SK-N-SH treated with all-trans-retinoic acid at 6 μM for 48 hours (cell line): ENCODE measurements around the gene NPBWR2.

ENCODE experiments used
- ATAC-seq: fragments of 200-7000 bp; cut with Tn5 transposase; 3 replicates; pipeline ENCODE4 v1.9.1; 2020; ENCODE audit warnings: mild to moderate bottlenecking, moderate library complexity
- ARNTL ChIP-seq: fragments of 450-650 bp; formaldehyde crosslinking; IDR thresholded peaks from 2 replicates; pipeline ENCODE4 v1.5.0; 2020; ENCODE audit warnings: low read depth, mild to moderate bottlenecking, moderate library complexity, borderline replicate concordance
- BACH2 ChIP-seq: fragments of 250-450 bp; sonication (Bioruptor Pico); IDR thresholded peaks from 2 replicates; pipeline ENCODE4 v1.9.0; 2021; ENCODE audit warnings: mild to moderate bottlenecking, borderline replicate concordance
- CSDC2 ChIP-seq: fragments of 250-450 bp; sonication (Bioruptor Pico); IDR thresholded peaks from 2 replicates; pipeline ENCODE4 v1.5.0; 2020; ENCODE audit warnings: mild to moderate bottlenecking, moderate library complexity
- ESRRG ChIP-seq: fragments of 250-450 bp; sonication (Bioruptor Pico); IDR thresholded peaks from 2 replicates; pipeline ENCODE4 v1.6.1; 2021; ENCODE audit warnings: mild to moderate bottlenecking
- GLIS3 ChIP-seq: fragments of 250-450 bp; sonication (Bioruptor Pico); IDR thresholded peaks from 2 replicates; pipeline ENCODE4 v1.5.0; 2020; ENCODE audit warnings: mild to moderate bottlenecking, moderate library complexity
- ISL1 ChIP-seq: fragments of 250-450 bp; sonication (Bioruptor Pico); IDR thresholded peaks from 2 replicates; pipeline ENCODE4 v2.1.2; 2022; ENCODE audit warnings: mild to moderate bottlenecking, moderate library complexity
- OSR1 ChIP-seq: fragments of 250-450 bp; sonication (Bioruptor Pico); IDR thresholded peaks from 2 replicates; pipeline ENCODE4 v1.8.0; 2022; ENCODE audit warnings: moderate library complexity, mild to moderate bottlenecking, inconsistent platforms
- PPARA ChIP-seq: fragments of 250-450 bp; sonication (Bioruptor Pico); IDR thresholded peaks from 2 replicates; pipeline ENCODE4 v1.5.0; 2020; ENCODE audit warnings: mild to moderate bottlenecking, borderline replicate concordance
- RARB ChIP-seq: fragments of 250-450 bp; sonication (Bioruptor Pico); IDR thresholded peaks from 2 replicates; pipeline ENCODE4 v1.8.0; 2021; ENCODE audit warnings: mild to moderate bottlenecking, moderate library complexity
- SNAI2 ChIP-seq: fragments of 250-450 bp; sonication (Bioruptor Pico); IDR thresholded peaks from 2 replicates; pipeline ENCODE4 v1.5.0; 2020; ENCODE audit warnings: mild to moderate bottlenecking, moderate library complexity
- TCF4 ChIP-seq: fragments of 250-450 bp; sonication (Bioruptor Pico); IDR thresholded peaks from 2 replicates; pipeline ENCODE4 v1.8.0; 2021; ENCODE audit warnings: mild to moderate bottlenecking, moderate library complexity, borderline replicate concordance
- ZC3H10 ChIP-seq: fragments of 250-450 bp; sonication (Bioruptor Pico); IDR thresholded peaks from 2 replicates; pipeline ENCODE4 v1.5.1; 2021; ENCODE audit warnings: mild to moderate bottlenecking, moderate library complexity
- ZFP3 ChIP-seq: fragments of 250-450 bp; sonication (Bioruptor Pico); IDR thresholded peaks from 2 replicates; pipeline ENCODE4 v1.5.0; 2020; ENCODE audit warnings: mild to moderate bottlenecking, moderate library complexity
- ZFP30 ChIP-seq: fragments of 450-650 bp; formaldehyde crosslinking; IDR thresholded peaks from 2 replicates; pipeline ENCODE4 v1.5.0; 2022; ENCODE audit warnings: mild to moderate bottlenecking, moderate library complexity
- ZNF70 ChIP-seq: fragments of 450-650 bp; formaldehyde crosslinking; IDR thresholded peaks from 2 replicates; pipeline ENCODE4 v1.5.0; 2020; ENCODE audit warnings: mild to moderate bottlenecking, moderate library complexity
- ZNF8 ChIP-seq: fragments of 450-650 bp; formaldehyde crosslinking; IDR thresholded peaks from 2 replicates; pipeline ENCODE4 v1.5.0; 2020; ENCODE audit warnings: mild to moderate bottlenecking, moderate library complexity
- TF ChIP-seq, protein P1 (sequence below): fragments of 250-450 bp; sonication (Bioruptor Pico); IDR thresholded peaks from 2 replicates; pipeline ENCODE4 v1.5.1; 2021; ENCODE audit warnings: mild to moderate bottlenecking, moderate library complexity
- TF ChIP-seq, protein P2 (sequence below): fragments of 250-450 bp; sonication (Bioruptor Pico); IDR thresholded peaks from 2 replicates; pipeline ENCODE4 v1.8.0; 2021; ENCODE audit warnings: low read depth, mild to moderate bottlenecking, moderate library complexity, borderline replicate concordance
- TF ChIP-seq, protein P3 (sequence below): fragments of 250-450 bp; sonication (Bioruptor Pico); IDR thresholded peaks from 2 replicates; pipeline ENCODE4 v1.5.1; 2020; ENCODE audit warnings: low read depth, mild to moderate bottlenecking, moderate library complexity
- TF ChIP-seq, protein P4 (sequence below): fragments of 250-450 bp; sonication (Bioruptor Pico); IDR thresholded peaks from 2 replicates; pipeline ENCODE4 v1.8.0; 2020; ENCODE audit warnings: mild to moderate bottlenecking, moderate library complexity, borderline replicate concordance
- TF ChIP-seq, protein P5 (sequence below): fragments of 250-450 bp; sonication (Bioruptor Pico); IDR thresholded peaks from 2 replicates; pipeline ENCODE4 v1.5.0; 2020; ENCODE audit warnings: mild to moderate bottlenecking, moderate library complexity

NPBWR2 gene

DNA sequence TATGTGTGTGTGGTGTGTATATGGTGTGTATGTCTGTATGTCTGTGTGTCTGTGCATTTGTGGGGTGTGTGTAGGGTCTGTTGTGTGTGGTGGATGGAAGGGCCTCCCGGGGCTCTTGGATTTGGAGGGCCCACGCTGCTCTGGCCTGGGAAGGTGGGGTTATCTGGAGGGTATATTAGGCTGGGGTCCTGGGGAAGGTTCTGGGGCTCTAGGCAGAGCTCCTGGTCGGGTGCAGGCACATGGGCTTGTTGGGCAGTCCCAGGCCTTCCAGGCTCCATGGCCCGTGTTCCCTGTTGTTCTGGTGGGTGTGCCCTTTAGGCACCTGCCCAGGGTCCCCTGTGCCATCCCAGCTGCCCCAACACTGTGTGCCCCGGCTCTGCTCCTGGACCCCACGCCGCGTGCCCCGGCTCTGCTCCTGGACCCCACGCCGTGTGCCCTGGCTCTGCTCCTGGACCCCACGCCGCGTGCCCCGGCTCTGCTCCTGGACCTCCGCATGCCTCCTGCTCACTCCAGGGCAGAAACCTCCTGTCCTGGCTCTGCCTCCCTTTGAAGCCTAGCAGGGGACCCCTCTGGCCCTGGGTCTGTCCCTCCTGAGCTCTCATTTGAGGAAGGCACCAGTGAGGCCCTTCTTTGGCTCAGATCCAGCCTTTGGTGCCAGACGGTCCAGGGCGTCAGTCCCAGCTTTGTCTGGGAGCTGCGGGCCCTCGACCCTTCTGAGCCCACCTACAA lies 46.7 kb upstream of the NPBWR2 start (continued):
- TF ChIP-seq, protein P1, sequence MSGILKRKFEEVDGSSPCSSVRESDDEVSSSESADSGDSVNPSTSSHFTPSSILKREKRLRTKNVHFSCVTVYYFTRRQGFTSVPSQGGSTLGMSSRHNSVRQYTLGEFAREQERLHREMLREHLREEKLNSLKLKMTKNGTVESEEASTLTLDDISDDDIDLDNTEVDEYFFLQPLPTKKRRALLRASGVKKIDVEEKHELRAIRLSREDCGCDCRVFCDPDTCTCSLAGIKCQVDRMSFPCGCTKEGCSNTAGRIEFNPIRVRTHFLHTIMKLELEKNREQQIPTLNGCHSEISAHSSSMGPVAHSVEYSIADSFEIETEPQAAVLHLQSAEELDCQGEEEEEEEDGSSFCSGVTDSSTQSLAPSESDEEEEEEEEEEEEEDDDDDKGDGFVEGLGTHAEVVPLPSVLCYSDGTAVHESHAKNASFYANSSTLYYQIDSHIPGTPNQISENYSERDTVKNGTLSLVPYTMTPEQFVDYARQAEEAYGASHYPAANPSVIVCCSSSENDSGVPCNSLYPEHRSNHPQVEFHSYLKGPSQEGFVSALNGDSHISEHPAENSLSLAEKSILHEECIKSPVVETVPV (CRISPR knock-in tag) = no peak

DNA sequence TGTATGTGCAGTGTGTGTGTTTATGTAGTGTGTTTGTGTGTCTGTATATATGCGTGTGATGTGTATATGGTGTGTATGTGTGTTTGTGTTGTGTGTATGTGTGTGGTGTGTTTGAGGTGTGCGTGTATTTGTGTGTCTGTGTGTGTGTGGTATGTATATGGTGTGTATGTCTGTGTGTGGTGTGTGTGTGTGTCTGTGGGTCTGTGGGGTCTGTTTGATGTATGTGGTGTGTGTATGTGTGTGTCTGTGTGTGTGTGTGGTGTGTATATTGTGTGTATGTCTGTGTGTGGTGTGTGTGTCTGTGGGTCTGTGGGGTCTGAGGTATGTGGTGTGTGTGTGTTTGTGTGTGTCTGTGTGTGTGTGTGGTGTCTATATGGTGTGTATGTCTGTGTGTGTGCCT lies 46.0 kb upstream of the NPBWR2 start:
- no peak for TF ChIP-seq ISL1
- TF ChIP-seq ZNF8 (CRISPR knock-in tag) = no peak
- TF ChIP-seq ZFP30 (CRISPR knock-in tag) = no peak
- no peak for TF ChIP-seq TCF4 (CRISPR knock-in tag)
- TF ChIP-seq GLIS3 = no peak
- no peak for TF ChIP-seq ARNTL (CRISPR knock-in tag)
- no peak for TF ChIP-seq OSR1 (CRISPR knock-in tag)
- no peak for TF ChIP-seq RARB (CRISPR knock-in tag)
- TF ChIP-seq, protein P2, sequence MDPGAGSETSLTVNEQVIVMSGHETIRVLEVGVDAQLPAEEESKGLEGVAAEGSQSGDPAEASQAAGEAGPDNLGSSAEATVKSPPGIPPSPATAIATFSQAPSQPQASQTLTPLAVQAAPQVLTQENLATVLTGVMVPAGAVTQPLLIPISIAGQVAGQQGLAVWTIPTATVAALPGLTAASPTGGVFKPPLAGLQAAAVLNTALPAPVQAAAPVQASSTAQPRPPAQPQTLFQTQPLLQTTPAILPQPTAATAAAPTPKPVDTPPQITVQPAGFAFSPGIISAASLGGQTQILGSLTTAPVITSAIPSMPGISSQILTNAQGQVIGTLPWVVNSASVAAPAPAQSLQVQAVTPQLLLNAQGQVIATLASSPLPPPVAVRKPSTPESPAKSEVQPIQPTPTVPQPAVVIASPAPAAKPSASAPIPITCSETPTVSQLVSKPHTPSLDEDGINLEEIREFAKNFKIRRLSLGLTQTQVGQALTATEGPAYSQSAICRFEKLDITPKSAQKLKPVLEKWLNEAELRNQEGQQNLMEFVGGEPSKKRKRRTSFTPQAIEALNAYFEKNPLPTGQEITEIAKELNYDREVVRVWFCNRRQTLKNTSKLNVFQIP (CRISPR knock-in tag) = no peak
- TF ChIP-seq SNAI2 = no peak
- TF ChIP-seq, protein P3, sequence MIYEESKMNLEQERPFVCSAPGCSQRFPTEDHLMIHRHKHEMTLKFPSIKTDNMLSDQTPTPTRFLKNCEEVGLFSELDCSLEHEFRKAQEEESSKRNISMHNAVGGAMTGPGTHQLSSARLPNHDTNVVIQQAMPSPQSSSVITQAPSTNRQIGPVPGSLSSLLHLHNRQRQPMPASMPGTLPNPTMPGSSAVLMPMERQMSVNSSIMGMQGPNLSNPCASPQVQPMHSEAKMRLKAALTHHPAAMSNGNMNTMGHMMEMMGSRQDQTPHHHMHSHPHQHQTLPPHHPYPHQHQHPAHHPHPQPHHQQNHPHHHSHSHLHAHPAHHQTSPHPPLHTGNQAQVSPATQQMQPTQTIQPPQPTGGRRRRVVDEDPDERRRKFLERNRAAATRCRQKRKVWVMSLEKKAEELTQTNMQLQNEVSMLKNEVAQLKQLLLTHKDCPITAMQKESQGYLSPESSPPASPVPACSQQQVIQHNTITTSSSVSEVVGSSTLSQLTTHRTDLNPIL = no peak
- TF ChIP-seq, protein P1 (CRISPR knock-in tag) = no peak
- TF ChIP-seq CSDC2 (CRISPR knock-in tag) = no peak
- TF ChIP-seq, protein P4, sequence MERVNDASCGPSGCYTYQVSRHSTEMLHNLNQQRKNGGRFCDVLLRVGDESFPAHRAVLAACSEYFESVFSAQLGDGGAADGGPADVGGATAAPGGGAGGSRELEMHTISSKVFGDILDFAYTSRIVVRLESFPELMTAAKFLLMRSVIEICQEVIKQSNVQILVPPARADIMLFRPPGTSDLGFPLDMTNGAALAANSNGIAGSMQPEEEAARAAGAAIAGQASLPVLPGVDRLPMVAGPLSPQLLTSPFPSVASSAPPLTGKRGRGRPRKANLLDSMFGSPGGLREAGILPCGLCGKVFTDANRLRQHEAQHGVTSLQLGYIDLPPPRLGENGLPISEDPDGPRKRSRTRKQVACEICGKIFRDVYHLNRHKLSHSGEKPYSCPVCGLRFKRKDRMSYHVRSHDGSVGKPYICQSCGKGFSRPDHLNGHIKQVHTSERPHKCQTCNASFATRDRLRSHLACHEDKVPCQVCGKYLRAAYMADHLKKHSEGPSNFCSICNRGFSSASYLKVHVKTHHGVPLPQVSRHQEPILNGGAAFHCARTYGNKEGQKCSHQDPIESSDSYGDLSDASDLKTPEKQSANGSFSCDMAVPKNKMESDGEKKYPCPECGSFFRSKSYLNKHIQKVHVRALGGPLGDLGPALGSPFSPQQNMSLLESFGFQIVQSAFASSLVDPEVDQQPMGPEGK (CRISPR knock-in tag) = no peak
- ATAC-seq = no peak

DNA sequence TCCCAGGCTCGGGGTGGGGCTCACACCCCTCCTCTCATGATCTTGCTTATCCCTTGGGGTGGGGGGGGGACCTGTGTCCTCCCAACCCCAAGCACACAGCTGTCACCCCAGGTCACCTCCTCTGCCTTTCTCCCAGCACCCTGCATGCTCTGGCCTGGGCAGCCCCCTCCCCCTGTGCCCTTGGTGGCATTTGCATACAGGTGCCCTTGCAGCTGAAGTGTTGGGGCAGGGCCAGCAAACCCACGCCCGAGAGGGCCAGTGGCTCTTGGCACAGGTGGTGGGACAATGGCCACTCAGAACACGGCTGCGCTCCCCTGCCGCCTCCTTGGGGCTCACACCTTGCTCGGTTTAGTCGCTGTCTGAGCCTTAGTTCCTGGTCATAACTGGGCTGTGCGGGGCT lies 45.5 kb upstream of the NPBWR2 start:
- TF ChIP-seq, protein P1 (CRISPR knock-in tag) = no peak
- TF ChIP-seq, protein P2 (CRISPR knock-in tag) = no peak
- TF ChIP-seq GLIS3 (no peak), CSDC2 (CRISPR knock-in tag) (no peak), ESRRG (CRISPR knock-in tag) (no peak), ZFP30 (CRISPR knock-in tag) (no peak), TCF4 (CRISPR knock-in tag) (no peak), ARNTL (CRISPR knock-in tag) (no peak), ISL1 (no peak), ZNF70 (CRISPR knock-in tag) (no peak), ZC3H10 (CRISPR knock-in tag) (no peak), PPARA (no peak), OSR1 (CRISPR knock-in tag) (no peak), BACH2 (CRISPR knock-in tag) (no peak), ZFP3 (CRISPR knock-in tag) (no peak), ZNF8 (CRISPR knock-in tag) (no peak), RARB (CRISPR knock-in tag) (no peak)
- TF ChIP-seq, protein P3 = no peak
- TF ChIP-seq, protein P5, sequence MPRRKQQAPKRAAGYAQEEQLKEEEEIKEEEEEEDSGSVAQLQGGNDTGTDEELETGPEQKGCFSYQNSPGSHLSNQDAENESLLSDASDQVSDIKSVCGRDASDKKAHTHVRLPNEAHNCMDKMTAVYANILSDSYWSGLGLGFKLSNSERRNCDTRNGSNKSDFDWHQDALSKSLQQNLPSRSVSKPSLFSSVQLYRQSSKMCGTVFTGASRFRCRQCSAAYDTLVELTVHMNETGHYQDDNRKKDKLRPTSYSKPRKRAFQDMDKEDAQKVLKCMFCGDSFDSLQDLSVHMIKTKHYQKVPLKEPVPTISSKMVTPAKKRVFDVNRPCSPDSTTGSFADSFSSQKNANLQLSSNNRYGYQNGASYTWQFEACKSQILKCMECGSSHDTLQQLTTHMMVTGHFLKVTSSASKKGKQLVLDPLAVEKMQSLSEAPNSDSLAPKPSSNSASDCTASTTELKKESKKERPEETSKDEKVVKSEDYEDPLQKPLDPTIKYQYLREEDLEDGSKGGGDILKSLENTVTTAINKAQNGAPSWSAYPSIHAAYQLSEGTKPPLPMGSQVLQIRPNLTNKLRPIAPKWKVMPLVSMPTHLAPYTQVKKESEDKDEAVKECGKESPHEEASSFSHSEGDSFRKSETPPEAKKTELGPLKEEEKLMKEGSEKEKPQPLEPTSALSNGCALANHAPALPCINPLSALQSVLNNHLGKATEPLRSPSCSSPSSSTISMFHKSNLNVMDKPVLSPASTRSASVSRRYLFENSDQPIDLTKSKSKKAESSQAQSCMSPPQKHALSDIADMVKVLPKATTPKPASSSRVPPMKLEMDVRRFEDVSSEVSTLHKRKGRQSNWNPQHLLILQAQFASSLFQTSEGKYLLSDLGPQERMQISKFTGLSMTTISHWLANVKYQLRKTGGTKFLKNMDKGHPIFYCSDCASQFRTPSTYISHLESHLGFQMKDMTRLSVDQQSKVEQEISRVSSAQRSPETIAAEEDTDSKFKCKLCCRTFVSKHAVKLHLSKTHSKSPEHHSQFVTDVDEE (CRISPR knock-in tag) = no peak
- no peak for ATAC-seq
